Large intestine (tissue), 3 donors: Measurements from ENCODE around the gene ECSIT. TPM values are rescaled to one million over a fixed set of nuclear protein-coding genes. Genes with fewer than 3 reads are reported as not detected.
A peak's percentile ranks its signal among the peaks of the same experiment; 100 is the strongest.

ENCODE experiments used
- DNase-seq, 2 donors: peaks; one replicate each; pipeline versions ENCODE4 v3.0.0 to v3.0.0-alpha.2; 2013
- H3K27ac ChIP-seq: one replicate; pipeline ENCODE4 v1.5.1; 2013; ENCODE audit warnings: low read length
- H3K27me3 ChIP-seq: 2 replicates; pipeline ENCODE4 v1.6.1; 2013; ENCODE audit warnings: low read length; ENCODE audit not compliant: control insufficient read depth, insufficient read depth
- H3K36me3 ChIP-seq: 2 replicates; pipeline ENCODE4 v1.6.1; 2013; ENCODE audit warnings: low read length; ENCODE audit not compliant: control insufficient read depth, insufficient read depth
- H3K4me1 ChIP-seq: one replicate; pipeline ENCODE4 v1.6.1; 2013; ENCODE audit warnings: low read length; ENCODE audit not compliant: control insufficient read depth, insufficient read depth
- H3K4me3 ChIP-seq: one replicate; pipeline ENCODE4 v1.5.1; 2013; ENCODE audit warnings: low read length
- H3K9me3 ChIP-seq: one replicate; pipeline ENCODE4 v1.6.1; 2013; ENCODE audit warnings: mild to moderate bottlenecking, low read depth, low read length, moderate library complexity; ENCODE audit not compliant: control insufficient read depth
- WGBS: methylation state at CpG from one replicate; pipeline ENCODE4 v1.1.5; 2013; ENCODE audit warnings: low lambda C conversion rate; ENCODE audit not compliant: insufficient coverage; 5-methylcytosine and 5-hydroxymethylcytosine counted together
- polyA plus RNA-seq: library from polyadenylated mRNA; unstranded; fragments of 120-200 nt; gene quantifications from one replicate; pipeline ENCODE4 v1.2.1, GENCODE V29; 2013

The ECSIT gene
- polyA plus RNA-seq, 1 donor, result 43.2 TPM

- DNase-seq, result no peak
- peaks cover 9% of the 10 kb centered on the region for H3K9me3 ChIP-seq
- H3K36me3 ChIP-seq, result peaks cover 20% of the 10 kb centered on the region
- peaks cover 21% of the 10 kb centered on the region for H3K4me1 ChIP-seq
- H3K27ac ChIP-seq, result no peak overlapping the region
- peaks cover 14% of the 10 kb centered on the region for H3K27me3 ChIP-seq
- H3K4me3 ChIP-seq, result no peak overlapping the region
- WGBS, result no CpG with 5 or more reads among the region's 45 CpGs
Observed at GRCh38 chr19:11486661-11487503, 42.1 kb downstream of the ECSIT start.

GRCh38 chr19:11485245-11485837 lies 43.6 kb downstream of the ECSIT start:
- H3K27me3 ChIP-seq, result peaks cover 28% of the 10 kb centered on the region
- peaks cover 20% of the 10 kb centered on the region for H3K36me3 ChIP-seq
- peaks cover 13% of the 10 kb centered on the region for H3K9me3 ChIP-seq
- no peak overlapping the region for H3K4me3 ChIP-seq
- DNase-seq, result no peak
- WGBS, result no CpG with 5 or more reads among the region's 13 CpGs
- no peak overlapping the region for H3K27ac ChIP-seq
- peaks cover 11% of the 10 kb centered on the region for H3K4me1 ChIP-seq

- no CpG with 5 or more reads among the region's 57 CpGs for WGBS
- peaks cover 45% of the 10 kb centered on the region for H3K27me3 ChIP-seq
- H3K27ac ChIP-seq, result no peak overlapping the region
- H3K36me3 ChIP-seq, result peaks cover 19% of the 10 kb centered on the region
- DNase-seq, result no peak
- peaks cover 18% of the 10 kb centered on the region for H3K9me3 ChIP-seq
- peaks cover 5% of the 10 kb centered on the region for H3K4me1 ChIP-seq
- H3K4me3 ChIP-seq, result no peak overlapping the region
Observed at GRCh38 chr19:11483366-11484111, 45.4 kb downstream of the ECSIT start.

- Histone ChIP-seq H3K36me3 (peaks cover 17% of the 10 kb centered on the region), H3K4me3 (peak overlapping the region; percentile 19), H3K4me1 (peaks cover 5% of the 10 kb centered on the region), H3K27me3 (peaks cover 55% of the 10 kb centered on the region), H3K27ac (no peak overlapping the region), H3K9me3 (peaks cover 18% of the 10 kb centered on the region)
- WGBS, result no CpG with 5 or more reads among the region's 58 CpGs
- DNase-seq, result peak; percentile 72 to 83
Observed at GRCh38 chr19:11482384-11483050, 46.4 kb downstream of the ECSIT start.

GRCh38 chr19:11481534-11482383 lies 47.2 kb downstream of the ECSIT start:
- no peak overlapping the region for H3K27ac ChIP-seq

GRCh38 chr19:11480715-11481533 lies 48.0 kb downstream of the ECSIT start, which contains the start of gene ELAVL3:
Gene ELAVL3 (minus strand): TSS chr19:11481046. CDS start chr19:11480608, 438 bp downstream.
- DNase-seq, result no peak
- Histone ChIP-seq H3K9me3 (peaks cover 18% of the 10 kb centered on the region), H3K4me1 (peaks cover 5% of the 10 kb centered on the region), H3K27me3 (peaks cover 61% of the 10 kb centered on the region), H3K36me3 (peaks cover 5% of the 10 kb centered on the region), H3K4me3 (peak within 1 kb of the TSS; percentile 24), H3K27ac (no peak within 1 kb of the TSS)
- WGBS, result no CpG with 5 or more reads among the region's 77 CpGs

More at GRCh38 chr19:11481534-11482383, 47.2 kb downstream of the ECSIT start:
- Histone ChIP-seq H3K36me3 (peaks cover 10% of the 10 kb centered on the region), H3K4me1 (peaks cover 5% of the 10 kb centered on the region), H3K27me3 (peaks cover 61% of the 10 kb centered on the region), H3K4me3 (peak overlapping the region; percentile 19), H3K9me3 (peaks cover 18% of the 10 kb centered on the region)
- no CpG with 5 or more reads among the region's 50 CpGs for WGBS
- DNase-seq, result peak in 1 of 2 donors; percentile 53

GRCh38 chr19:11479898-11480714 lies 48.8 kb downstream of the ECSIT start:
- Histone ChIP-seq H3K9me3 (peaks cover 18% of the 10 kb centered on the region), H3K27me3 (peaks cover 61% of the 10 kb centered on the region), H3K4me3 (peak overlapping the region; percentile 24), H3K27ac (no peak overlapping the region), H3K4me1 (peaks cover 5% of the 10 kb centered on the region), H3K36me3 (peaks cover 2% of the 10 kb centered on the region)
- no CpG with 5 or more reads among the region's 86 CpGs for WGBS
- DNase-seq, result no peak

GRCh38 chr19:11479090-11479897 lies 49.6 kb downstream of the ECSIT start:
- Histone ChIP-seq H3K4me1 (peaks cover 5% of the 10 kb centered on the region), H3K9me3 (peaks cover 18% of the 10 kb centered on the region), H3K27ac (no peak overlapping the region), H3K4me3 (no peak overlapping the region), H3K36me3 (peaks cover 2% of the 10 kb centered on the region), H3K27me3 (peaks cover 61% of the 10 kb centered on the region)
- peak in 1 of 2 donors; percentile 43 for DNase-seq
- no CpG with 5 or more reads among the region's 62 CpGs for WGBS
